ENCODE measurements around the gene CASQ2.

DNA sequence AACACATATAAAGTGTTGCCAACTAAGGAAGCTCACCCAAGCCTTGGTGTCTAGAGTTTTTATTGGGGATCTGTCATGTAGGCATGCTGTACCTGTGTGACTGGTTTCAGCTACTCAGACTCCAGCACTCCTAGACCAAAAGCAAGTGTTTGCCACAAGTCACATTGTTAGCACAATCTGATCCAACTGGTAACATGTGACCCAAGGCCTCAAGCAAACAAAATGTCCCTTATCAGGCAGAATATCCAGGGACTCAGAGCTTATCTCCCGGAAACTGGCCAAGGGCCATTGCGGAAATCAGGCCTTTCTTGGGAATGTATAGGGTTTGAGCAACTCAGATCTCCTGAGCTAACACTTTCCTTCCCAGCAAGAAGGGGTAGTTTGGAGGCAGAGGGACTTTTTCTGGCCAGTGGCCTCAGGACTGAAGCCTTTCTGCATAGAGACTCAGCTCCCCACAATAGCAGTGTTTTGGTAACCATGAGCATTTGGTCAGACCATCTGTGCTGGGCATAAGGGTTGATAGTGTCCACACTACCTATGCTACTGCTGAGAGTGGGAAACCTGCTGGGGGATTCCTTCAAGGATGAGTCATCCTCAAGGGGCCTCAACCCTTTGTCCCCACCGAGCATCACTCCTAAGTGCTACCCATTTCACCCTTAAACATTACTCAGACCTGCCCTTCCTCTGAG lies 42.8 kb upstream of the CASQ2 start:
- TF ChIP-seq, protein P1, sequence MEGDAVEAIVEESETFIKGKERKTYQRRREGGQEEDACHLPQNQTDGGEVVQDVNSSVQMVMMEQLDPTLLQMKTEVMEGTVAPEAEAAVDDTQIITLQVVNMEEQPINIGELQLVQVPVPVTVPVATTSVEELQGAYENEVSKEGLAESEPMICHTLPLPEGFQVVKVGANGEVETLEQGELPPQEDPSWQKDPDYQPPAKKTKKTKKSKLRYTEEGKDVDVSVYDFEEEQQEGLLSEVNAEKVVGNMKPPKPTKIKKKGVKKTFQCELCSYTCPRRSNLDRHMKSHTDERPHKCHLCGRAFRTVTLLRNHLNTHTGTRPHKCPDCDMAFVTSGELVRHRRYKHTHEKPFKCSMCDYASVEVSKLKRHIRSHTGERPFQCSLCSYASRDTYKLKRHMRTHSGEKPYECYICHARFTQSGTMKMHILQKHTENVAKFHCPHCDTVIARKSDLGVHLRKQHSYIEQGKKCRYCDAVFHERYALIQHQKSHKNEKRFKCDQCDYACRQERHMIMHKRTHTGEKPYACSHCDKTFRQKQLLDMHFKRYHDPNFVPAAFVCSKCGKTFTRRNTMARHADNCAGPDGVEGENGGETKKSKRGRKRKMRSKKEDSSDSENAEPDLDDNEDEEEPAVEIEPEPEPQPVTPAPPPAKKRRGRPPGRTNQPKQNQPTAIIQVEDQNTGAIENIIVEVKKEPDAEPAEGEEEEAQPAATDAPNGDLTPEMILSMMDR (IDR thresholded peaks at IDR 0.05): no peak
- no peak for TF ChIP-seq POLR2A (IDR thresholded peaks at IDR 0.05)
